ENCODE measurements around the gene ERP27.

GRCh38 chr12:14975457-14975856, 37.1 kb upstream of the ERP27 start:
- TF ChIP-seq EZH2 (optimal IDR thresholded peaks at IDR 0.05; ENCODE audit: low read depth, low read length) (no peak), CTCF (IDR thresholded peaks at IDR 0.05; ENCODE audit: low read length) (no peak), EZH2phosphoT487 (IDR thresholded peaks at IDR 0.05; ENCODE audit: low read length) (no peak)

Measured in MM.1S (cell line).